Measurements from ENCODE around the gene WDR46.

WDR46 gene

DNA sequence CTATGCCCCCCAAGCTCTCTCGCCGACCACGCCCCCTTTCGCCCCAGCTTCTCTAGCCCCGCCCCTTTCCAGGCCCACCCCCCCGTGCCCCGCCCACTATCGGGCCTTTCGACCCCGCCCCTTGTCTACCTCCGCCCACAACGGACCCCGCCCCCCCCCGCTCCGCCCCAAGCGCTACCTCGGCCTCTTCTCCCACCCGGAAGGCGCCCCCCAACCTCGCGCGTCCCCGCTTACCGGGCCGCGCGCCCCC, 28.3 kb upstream of the WDR46 start:
- peak in 1 of 2 experiments; percentile 92 for DNase-seq
- TF ChIP-seq GATA1 (IDR thresholded peaks at IDR 0.05; ENCODE audit: low read depth, low read length): no peak
- no peak for TF ChIP-seq POLR2A (IDR thresholded peaks at IDR 0.05; ENCODE audit: low read length)

DNA sequence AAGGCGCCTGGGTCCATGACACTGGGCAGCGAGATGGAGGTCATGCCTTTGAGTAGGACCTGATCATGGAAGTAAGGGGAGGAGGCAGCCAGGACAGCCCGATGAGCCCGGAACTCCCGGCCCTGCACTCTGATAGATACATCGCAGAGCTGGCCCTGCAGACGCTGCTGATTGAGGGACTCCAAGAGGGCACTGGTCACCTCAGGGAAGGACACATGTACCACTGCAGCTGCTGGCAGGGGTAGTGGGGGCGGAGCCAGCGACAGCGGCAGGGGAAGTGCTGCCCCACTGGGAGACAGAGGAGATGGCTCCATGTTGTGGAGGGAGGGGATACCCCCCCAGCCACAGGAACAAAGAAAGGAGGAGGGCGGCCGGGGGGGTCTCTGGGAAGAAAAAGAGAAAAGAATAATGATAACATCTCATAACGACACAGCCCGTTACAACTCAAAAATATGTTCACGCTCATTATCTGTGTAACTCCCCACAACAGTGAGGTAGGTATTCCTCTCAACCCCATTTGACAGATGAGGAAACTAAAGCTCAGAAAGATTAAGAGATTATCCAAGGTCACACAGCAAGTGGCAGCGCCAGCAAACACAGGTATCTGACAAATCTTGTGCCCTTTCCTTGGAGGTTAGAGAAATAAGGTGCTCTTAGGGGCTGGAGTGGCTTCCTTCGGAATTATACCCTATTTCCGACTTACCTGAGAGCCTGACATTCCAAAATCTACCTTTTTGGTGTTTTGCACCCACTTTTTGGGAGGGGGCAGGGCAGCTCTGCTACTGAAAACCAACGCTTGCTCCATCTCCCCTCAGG, 27.8 kb upstream of the WDR46 start:
- peak in 1 of 2 experiments; percentile 48 for DNase-seq
- TF ChIP-seq POLR2A (IDR thresholded peaks at IDR 0.05; ENCODE audit: low read length): no peak
- TF ChIP-seq GATA1 (IDR thresholded peaks at IDR 0.05; ENCODE audit: low read depth, low read length): no peak

GRCh38 chr6:33315793-33316602, 27.0 kb upstream of the WDR46 start:
- no peak for DNase-seq
- TF ChIP-seq POLR2A (IDR thresholded peaks at IDR 0.05; ENCODE audit: low read length) (no peak), GATA1 (IDR thresholded peaks at IDR 0.05; ENCODE audit: low read depth, low read length) (no peak)

DNA sequence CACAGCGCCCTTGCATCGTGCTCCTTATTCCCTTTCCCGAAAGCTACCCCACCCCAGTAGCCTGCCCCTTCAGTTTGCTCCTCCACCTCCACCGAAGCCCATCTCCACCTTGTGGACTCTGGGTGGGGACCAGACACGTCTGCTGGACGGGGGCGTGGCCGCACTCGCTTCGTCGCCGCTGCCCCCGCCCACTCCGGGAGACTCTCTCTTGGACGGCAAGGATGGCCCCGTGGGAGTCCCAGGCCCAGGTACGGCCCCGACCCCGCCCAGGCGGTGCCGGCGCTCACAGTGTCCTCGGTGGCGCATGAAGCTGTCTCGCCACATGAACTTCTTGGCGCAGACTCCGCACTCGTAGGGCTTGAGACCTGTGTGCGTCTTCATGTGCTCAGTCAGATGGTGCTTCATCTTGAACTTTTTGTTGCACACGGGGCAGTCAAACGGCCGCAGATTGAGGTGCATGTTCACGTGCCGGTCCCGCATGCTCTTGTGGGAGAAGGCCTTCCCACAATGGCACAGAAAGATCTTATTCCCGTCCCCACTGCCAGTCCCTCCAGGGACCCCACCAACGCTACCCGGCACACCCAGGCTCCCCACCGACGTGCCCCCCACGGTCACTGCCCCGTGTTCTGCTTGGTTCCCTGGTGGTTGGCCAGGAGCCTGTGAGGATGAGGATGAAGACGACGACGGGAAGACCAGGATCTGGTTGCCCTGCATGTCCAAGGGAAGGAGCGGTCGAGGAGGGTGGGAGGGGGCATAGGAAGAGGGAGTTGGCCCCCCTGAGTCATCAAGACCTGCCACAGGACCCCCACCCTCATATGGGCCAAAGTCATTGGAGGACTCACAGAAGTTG, 26.1 kb upstream of the WDR46 start:
- TF ChIP-seq POLR2A (IDR thresholded peaks at IDR 0.05; ENCODE audit: low read length) (no peak), GATA1 (IDR thresholded peaks at IDR 0.05; ENCODE audit: low read depth, low read length) (no peak)
- DNase-seq: peak; percentile 56 to 66

DNA sequence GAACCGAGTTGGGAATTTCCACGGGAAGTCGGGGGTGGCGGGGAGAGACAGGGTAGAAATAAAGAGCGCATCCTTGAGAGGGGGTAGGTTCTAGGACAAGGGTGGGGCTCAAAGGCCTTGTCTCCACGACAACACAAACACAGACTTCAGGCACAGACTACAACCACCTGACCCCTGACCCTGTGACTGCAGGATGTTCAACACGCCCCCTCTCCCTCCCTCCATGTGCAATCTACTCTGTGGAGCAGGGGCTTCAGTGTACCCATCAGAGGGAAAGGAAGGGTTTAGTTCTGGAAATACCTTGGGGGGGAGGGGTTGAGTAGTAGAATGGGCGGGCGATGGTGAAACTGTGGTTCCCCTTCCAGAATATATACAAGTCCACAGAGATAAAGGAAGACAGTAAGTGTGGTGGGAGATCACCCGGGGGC, 25.5 kb upstream of the WDR46 start:
- peak; percentile 82 to 89 for DNase-seq
- TF ChIP-seq POLR2A (IDR thresholded peaks at IDR 0.05; ENCODE audit: low read length) (peak; percentile 2), GATA1 (IDR thresholded peaks at IDR 0.05; ENCODE audit: low read depth, low read length) (no peak)

DNA sequence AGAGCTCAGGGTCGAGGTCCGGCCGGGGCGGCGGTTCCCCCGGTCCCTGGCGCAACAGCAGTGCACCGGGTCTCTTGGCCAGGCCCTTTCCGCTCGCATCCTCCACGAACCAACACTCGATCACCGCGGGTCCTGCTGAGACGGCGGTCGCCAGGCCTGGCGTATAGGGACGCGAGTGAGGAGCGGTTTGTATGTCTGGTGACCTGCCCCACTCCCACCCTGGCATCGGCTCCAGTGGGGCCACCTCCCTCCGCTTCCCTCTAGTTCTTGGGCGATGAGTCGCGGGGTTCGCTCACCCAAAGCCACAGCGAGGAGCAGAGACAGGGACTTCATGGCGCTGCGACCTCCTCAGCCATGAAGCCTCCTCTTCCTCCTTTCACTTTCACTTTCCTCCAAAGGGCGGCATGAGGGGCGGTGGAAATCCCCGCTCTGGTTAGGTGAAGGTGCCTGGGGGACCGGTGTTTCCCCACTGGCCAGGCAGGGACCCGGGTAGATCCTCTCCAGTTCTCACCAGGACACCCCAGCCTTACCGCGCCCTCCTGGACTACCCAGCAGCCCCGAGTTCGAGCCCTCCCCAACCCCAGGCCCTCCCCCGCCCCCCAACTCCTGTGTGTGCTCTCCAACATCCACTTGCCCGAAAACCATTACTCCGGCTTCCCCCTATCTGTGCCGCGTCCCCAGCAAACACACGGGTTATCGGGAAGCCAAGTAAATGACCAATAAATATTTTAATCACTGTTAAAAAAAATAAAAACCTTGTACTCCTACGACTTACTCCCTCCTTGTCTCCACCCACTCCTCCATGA, 24.9 kb upstream of the WDR46 start, which contains the start of gene TAPBP:
TAPBP (minus strand) TSS at position 370 of the 806 bp plus-strand sequence; CDS start at position 333, 37 bp downstream.
- DNase-seq: peak; percentile 81 to 88
- TF ChIP-seq GATA1 (IDR thresholded peaks at IDR 0.05; ENCODE audit: low read depth, low read length) (no peak), POLR2A (IDR thresholded peaks at IDR 0.05; ENCODE audit: low read length) (peak; percentile 80)

DNA sequence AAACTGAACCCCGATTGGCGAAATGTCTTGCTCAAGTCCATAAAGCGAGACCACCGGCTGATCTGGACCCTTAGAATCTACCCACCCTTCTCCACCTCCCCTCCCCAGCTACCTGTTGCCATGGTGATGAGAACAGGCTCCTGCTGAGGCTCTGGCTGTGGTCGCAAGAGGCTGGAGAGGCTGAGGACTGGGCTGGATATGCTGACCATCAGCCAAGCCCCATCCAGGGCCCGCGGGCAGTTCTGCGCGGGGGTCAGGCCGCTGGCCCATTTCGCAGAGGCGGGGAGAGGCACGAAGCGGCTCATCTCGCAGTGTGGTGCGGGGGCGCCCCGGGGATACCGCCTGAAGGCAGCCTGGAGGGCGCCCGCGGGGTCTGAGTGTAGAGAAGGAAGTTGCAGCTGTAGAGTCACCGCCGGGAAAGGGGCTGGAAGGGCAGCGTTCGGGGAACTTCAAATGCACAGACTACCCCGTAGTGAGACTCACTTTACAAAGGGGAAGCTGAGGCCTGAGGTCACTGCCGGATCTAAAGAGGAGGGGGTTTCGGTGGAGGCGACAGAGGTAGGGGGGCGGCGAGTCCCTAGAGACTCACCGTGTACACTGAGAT, 24.2 kb upstream of the WDR46 start:
- TF ChIP-seq GATA1 (IDR thresholded peaks at IDR 0.05; ENCODE audit: low read depth, low read length): no peak
- TF ChIP-seq POLR2A (IDR thresholded peaks at IDR 0.05; ENCODE audit: low read length): no peak
- peak; percentile 48 to 66 for DNase-seq

DNA sequence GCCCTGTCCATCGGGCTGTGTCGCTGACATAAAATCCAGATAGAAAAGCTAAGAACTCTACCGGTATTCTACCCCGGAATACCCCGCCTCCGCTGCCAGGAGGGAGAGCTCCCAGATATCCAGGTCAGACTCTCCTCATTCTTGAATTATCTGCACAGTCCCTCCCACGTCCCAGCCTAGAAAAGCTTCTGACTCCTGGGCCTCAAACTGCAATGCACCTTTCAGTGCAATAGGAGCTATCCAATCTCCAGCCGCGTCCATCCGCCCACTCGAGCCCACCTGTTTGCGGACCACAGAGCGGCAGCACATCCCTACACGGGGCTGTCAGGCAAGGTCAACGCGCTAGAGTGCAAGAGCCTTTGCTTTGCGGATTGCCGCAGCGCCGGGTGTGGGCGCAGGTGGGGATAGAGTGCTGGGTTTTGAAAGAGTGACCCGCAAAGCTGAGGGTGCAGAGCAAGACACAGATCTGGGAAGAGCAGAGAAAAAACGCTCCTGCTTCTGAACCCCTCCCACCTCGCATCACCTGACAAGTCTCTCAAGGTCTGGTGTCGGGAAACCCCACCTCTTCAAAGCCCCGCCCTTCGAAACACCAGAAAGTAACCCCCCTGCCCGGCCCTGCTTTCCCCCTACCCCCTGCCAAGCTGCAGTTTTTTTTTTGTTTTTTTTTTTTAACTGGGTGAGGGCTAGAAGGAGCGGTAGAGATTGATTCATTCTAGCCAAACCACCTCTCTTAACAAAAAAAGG, 23.5 kb upstream of the WDR46 start:
- TF ChIP-seq POLR2A (IDR thresholded peaks at IDR 0.05; ENCODE audit: low read length): no peak
- no peak for TF ChIP-seq GATA1 (IDR thresholded peaks at IDR 0.05; ENCODE audit: low read depth, low read length)
- DNase-seq: peak; percentile 76 to 78

DNA sequence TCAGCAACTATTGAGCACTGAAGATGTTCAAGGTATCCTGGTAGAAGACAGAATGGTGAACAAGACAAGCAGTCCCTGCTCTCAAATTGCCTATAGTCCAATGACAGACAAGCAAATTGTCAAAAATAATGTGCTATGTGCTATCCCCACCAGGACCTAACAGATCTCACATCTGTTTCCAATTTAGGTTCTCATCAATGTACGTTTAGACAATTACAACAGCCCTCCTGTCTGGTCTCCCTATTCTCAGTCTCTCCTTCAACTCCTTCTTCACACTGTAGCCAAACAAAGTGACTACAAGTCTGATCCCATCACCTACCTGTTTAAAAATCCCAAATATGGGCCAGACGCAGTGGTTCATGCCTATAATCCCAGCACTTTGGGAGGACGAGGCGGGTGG, 17.3 kb upstream of the WDR46 start:
- no peak for TF ChIP-seq GATA1 (IDR thresholded peaks at IDR 0.05; ENCODE audit: low read depth, low read length)
- TF ChIP-seq POLR2A (IDR thresholded peaks at IDR 0.05; ENCODE audit: low read length): no peak
- no peak for DNase-seq

DNA sequence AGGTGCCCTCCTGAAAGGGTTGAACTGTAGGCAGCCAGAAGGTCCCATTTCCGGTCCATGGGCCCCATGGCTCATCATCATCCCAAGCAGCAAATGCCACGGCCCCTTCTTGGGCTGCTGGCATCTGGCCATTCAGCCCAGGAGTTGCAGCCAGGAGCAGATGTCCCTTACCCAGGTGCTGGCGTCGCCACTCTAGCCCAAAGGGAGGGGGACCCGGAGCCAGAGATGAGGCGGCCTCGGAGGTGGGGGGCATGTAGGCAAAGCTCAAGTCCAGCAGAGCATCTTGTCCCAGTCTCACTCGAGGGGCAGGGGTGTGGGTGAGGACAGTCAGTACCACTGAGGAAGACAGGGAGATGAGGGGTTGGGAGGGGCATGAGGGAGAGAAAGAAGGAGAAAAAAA, 16.0 kb upstream of the WDR46 start:
- DNase-seq: no peak
- no peak for TF ChIP-seq GATA1 (IDR thresholded peaks at IDR 0.05; ENCODE audit: low read depth, low read length)
- TF ChIP-seq POLR2A (IDR thresholded peaks at IDR 0.05; ENCODE audit: low read length): peak; percentile 18

- DNase-seq: no peak
- TF ChIP-seq POLR2A (IDR thresholded peaks at IDR 0.05; ENCODE audit: low read length): no peak
- TF ChIP-seq GATA1 (IDR thresholded peaks at IDR 0.05; ENCODE audit: low read depth, low read length): no peak
Observed at GRCh38 chr6:33304216-33304615, 15.2 kb upstream of the WDR46 start.

DNA sequence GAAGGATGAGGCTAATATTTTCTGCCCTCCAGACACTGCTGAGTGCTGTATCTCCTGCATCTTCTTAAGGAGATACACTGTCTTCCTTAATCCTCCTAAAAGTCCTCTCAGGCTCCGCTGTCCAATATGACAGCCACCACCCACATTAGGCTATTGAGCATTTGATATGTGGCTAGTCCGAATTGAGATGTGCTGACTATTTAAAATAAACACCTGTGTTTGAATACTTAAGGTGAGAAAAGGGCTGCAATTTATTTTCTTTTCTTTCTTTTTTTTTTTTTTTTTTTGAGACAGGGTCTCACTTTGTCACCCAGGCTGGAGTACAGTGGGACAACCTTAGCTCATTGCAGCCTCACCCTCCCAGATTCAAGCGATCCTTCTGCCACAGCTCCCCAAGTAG, 12.8 kb upstream of the WDR46 start:
- TF ChIP-seq GATA1 (IDR thresholded peaks at IDR 0.05; ENCODE audit: low read depth, low read length): no peak
- no peak for TF ChIP-seq POLR2A (IDR thresholded peaks at IDR 0.05; ENCODE audit: low read length)
- DNase-seq: no peak
